GM21529 (cell line): ENCODE results near the gene HSPH1.
"Not testable (repeated sequence)": the region's sequence is repeated elsewhere in the genome, so short reads cannot be mapped to it uniquely, and the experiment has no call there.

Experiments
- ATAC-seq: cut with Tn5 transposase; IDR thresholded peaks from one replicate; pipeline ENCODE4 v1.9.1; 2021; ENCODE audit not compliant: unreplicated experiment

The HSPH1 gene

DNA sequence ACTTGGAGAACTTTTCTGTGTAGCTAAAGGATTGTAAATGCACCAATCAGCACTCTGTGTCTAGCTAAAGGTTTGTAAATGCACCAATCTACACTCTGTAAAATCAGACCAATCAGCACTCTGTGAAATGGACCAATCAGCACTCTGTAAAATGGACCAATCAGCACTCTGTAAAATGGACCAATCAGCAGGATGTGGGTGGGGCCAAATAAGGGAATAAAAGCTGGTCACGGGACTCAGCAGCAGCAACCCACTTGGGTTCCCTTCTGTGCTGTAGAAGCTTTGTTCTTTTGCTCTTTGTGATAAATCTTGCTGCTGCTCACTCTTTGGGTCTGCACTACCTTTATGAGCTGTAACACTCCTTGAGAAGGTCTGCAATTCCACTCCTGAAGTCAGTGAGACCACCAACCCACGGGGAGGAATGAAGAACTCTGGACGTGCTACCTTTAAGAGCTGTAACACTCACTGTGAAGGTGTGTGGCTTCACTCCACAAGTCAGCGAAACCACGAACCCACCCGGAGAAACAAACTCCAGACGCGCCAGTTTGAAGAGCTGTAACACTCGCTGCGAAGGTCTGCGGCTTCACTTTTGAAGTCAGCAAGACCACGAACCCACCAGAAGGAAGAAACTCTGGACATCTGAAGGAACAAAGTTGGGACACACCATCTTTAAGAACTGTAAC, 16.2 kb upstream of the HSPH1 start:
- ATAC-seq: not testable (repeated sequence)

DNA sequence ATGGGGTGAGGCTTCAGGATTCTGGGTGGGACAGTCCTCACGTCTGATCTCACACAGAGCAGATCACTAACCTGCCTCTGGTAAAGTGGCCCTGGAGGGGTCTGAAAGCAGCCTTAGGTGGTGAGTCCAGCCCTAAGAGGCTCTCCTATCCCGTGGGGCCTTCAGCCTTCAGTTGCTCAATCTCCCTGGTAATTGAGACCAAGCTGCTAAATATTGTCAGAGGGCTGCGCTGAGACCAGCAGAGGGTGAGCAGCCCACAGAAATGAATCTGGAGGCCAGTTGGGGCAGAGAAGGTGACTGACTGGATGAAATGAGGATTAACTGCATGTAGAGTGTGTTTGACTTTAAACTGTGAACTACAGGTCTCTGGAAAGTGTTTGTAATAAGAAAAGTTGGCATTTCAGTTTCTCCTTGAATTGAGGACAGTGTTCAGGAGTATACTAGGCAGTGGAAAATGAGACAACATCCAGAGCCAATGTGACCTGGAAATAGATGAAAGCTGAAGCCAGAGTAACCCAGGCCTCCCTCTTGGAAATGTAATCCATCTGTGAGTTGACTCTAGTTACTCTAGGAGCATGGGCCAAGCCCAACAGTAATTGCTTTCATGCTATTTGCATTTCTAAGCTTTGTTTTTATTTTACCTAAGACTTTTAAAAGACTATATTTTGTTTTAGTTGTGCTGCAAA, 14.3 kb upstream of the HSPH1 start:
- no peak for ATAC-seq

DNA sequence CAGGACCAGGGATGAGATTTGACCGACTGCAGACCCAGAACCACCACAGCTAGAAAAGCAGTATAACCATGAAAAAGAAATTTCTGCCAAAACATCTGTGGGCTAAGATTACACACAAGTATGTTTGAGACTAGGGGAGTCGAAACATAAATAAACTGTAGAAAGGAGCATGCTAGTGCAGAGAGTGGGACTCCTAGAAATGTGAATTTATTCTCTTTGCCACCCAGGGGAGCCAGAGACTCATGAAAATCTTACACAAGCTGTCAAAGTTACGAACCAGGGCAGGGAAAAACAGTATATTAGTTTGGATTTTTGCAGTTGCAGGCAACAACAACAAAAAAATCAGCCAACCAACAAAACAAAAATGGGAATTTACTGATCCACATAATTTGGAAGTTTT, 12.3 kb upstream of the HSPH1 start:
- no peak for ATAC-seq

DNA sequence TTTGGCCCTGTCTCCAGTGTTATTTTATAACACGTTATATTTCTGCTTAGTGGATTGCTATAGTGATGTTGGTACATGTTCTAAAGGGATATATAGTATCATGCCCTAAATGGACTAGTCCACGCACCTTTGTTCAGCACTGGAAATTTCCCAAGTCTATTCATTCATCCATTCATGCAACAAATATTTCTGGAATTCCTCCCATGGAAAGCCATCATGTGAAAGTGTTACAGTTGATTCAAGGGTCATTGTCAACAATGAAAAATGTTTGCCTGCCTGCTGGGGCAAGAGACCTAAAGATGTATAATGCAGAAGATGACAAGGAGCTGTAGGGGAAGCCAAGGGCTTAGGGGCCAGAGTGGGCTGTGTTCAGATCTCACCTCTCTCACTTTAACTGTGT, 10.8 kb upstream of the HSPH1 start:
- no peak for ATAC-seq

DNA sequence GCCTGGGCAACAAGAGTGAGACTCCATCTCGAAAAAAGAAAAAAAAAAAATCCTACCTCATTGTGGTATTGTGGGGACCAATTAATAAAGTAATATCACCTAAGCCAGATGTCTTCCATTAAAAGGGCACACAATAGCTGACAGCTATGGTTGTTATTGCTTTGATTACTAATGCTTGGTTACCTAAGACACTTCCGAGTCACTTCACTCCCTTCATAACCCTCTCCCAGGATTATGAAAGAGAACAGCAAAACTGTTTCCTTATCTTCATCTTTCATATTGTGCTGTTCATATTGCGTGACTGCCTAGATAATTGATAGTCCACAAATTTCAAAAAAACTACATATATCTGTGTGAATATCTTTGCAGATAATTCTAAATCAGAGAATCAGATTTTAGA, 10.3 kb upstream of the HSPH1 start:
- ATAC-seq: no peak

DNA sequence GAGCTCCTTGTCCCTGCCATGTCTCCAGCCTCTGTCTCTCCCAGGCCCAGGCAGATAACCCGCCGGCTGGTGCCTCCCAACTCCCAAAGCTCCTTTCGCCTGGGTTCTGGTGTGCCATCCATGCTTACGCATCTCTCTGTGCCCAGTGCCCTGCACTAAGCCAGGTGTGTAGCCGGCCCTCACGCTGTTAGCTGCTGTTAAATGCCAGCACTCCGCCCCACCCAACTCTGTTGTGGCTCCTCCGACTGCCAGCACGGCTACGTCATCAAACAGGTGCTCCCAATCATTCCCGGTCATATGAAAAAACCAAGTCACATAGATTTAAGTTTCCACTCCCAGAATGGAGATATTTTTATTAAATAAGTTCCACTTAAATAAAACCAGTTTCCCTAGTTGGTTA, 7.0 kb upstream of the HSPH1 start:
- ATAC-seq: no peak

DNA sequence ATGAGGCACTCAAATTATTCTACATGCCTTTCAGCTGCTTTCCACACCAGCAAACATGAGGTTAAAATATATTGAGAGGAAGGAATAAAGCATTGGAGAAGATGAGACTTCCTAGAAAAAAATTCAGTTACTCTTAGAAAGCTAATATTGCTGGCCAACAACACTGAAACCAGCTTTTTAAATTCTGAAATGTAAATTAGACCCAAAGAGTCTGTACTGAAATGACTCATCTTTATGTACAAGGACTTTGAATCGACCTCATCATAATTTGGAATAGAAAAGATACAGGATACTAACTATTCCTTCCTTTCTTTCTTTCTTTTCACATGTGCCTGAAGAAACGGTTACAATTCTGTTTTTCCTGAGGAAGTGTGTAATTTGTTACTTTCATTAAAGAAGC, 6.5 kb upstream of the HSPH1 start:
- peak; percentile 66 for ATAC-seq

DNA sequence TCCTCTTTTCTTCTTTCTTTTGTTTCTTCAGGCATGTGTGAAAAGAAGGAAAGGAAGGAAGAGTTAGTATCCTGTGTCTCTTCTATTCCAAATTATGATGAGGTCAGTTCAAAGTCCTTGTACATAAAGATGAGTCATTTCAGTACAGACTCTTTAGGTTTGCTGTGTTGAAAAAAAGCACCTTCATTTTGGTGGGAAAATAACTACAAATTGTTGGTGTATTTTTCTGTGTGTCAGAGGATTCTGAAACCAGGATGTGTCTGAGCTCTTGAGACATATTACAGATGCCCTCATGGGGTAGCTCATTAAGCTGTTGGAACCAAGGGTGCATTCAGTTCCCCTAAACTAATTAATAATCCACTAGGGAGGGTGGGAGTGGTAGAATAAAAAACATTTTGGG, 5.8 kb upstream of the HSPH1 start:
- ATAC-seq: peak; percentile 32

DNA sequence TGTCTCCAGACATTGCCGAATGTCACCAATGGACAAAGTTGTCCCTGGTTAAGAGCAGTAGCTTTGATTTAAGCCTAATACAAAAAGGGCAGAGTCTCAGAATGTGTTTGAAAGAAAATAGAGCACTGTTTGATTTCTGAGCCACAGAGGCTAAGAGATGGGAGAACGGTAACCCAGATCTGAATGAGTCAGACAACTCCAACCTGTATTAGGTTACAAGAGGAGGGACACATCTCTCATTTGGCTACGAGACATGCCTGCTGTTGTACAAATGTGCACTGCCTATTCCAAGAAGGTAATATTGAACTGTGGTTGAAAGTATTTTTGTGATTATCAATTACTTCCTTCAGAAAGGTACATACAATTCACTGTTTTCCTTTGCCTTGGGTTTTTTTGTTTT, 4.9 kb upstream of the HSPH1 start:
- ATAC-seq: no peak

DNA sequence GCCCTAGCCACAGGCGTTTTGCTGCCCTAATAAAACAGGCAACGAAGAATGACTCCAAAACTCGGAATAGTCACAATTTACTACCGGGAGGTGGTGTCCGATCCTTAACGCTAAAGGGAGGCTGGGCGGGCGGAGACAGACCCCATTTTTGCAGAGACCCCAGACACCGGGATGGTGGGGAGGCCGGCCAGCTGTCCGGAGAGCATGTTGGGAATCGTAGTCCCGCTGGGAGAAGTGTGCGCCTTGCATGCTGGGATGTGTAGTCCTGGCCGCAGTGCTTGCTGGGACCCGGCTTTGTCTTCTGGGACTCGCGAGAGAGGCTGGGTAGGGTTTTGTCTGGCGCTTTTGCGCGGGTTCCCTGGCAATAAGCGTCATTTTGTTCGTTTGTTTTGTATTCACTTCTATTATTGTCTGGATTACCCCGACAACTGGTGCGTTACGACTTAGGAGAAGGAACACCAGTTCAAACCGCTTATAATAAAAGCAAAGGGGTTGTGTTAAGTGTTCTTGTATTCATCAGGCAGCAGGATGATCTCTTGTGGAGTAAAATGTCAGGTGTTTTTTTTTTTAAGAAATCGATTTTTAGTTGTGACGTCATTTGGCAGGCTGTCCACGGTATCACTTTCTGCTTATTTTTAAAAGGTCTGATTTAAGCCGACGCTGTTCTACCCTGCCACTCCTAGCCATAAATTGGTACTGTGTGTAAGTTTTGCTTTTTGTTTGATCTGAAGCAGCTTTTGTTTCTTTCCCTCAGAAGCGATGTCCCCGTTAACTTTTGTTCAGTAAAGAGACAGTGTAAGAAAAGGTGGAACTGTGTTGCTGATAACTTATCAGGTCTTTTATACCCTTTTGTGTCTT, 676 bp upstream of the HSPH1 start:
- ATAC-seq: peak; percentile 80

DNA sequence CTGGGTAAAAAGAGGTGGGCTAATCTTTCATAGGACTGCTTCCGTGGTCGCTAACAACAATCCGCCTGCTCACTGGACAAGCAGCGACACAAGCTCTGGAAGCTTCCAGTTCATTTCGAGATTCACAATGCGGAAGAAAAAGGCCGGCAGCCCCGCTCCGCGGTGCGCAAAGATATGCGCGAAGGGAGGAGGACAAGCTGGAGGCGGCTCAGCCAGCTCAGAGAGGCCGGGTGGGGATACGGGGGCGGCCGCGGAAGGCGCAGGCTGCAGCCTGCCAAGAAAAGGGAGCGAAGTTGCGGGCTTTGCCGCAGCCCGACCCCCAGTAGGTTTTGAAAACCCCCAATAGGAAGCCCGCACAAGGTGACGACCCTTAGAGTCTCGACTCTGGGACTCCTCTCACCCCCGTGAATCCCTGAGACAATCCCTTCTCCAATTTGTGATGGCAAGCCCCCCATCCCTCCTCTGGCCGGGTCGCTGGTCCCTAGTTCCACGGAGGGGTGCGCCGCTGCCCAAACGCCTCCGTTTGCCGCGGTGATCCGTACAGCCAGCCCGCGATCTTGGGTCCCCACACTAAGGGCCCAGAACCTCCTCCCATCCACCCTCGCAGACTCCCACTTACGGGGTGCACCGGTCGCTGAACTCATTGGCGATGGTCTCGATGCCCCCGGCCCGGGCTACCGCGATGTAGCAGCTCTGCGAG, 697 bp downstream of the HSPH1 start:
- peak; percentile 30 for ATAC-seq

DNA sequence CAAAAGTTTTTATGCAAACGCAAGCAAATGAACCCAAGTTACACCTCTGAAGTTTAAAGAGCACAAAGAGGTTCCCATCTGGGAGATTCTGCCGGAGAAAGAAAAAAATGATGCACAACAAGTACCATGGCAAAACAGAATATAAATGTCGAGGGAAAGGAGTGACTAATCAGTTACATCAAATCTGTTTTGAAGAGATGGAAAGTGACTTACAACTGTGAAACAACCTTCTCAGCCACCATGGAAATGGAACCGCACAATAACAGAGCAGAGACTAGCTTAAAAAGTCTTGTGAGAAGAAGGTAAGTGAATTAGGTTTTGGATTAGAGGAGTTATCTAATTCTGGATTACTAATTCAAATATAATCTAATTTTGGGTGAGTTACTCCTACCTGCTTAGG, 2.4 kb downstream of the HSPH1 start:
- ATAC-seq: no peak

DNA sequence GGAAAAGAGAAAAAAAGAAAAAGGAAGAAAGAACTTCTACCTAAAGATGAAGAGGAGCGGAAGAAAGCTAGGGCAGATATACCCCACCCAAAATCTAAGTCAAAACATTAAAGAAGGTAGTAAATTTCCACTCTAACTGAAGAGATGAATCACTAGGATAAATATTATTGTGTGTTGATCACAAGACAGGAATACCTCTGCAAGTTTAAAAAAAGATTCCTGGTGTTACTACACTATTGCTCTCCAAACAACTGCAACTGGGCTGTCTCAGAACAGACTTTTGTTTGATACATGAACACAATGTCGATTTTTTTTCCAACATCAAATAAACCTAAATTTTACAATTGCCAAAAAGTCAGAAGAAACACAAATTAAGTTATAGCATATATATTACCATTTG, 6.8 kb downstream of the HSPH1 start:
- ATAC-seq: no peak

DNA sequence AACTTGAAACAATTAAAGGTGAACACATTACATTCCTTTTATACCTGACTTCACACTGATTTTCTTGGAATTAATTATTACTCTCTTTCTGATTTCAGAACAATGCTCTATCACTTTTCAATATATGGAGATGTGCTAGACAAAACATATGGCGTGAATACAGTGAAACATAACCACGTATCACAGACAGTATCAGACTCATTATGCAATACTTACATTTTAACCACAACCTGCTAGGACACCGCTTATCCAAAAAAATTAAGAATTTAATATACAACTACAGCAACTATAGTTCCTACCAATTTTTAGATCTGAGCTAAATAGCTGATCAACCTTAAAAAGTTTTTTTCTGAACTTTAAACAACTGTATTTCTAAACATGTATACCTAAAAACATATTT, 9.9 kb downstream of the HSPH1 start:
- ATAC-seq: no peak

DNA sequence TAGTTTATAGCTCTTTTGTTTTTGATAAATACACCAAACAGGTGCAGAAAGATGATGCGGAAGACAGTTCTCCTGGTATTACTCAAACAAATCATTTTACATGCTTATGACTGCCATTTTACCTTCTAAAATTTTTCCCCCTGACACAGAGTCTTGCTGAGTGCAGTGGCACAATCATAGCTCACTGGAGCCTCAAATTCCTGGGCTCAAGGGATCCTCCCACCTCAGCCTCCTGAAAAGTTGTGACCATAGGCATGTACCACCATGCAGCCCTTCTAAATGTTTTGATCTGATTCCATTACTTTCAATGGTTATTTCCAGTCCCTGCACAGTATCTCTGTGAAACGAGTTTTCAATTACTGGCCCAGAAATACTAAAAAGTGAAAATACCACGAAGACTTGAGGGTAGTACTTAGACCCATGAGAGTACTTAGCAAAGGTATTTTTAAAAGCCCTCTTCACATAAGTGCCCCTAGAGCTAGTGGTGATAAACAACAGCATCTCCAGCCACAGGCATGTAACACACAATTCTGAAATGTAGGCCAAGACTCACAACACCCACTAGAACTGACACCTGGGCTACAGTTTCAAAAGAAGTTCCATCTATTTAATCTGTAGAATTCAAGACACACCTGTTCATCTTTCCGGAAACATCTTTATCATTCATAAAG, 11.3 kb downstream of the HSPH1 start:
- ATAC-seq: no peak

DNA sequence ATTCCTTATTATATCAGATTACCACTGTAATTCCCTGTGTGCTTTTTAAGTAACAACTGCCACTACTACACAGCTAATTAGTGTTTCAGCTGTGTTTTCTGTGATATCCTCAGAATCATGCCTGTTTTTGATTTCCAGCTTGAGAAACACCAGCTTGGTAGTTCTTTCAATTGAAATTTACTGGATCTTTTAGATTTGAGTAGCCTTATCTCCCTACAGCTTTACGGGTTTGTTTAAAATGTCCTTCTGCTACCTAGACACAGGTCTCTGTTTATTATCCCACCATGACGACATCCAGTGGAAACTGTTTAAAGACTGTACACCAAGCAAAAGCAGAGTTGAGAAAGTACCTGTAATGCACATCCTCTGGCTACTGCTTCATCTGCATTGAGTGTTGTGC, 12.1 kb downstream of the HSPH1 start:
- no peak for ATAC-seq

DNA sequence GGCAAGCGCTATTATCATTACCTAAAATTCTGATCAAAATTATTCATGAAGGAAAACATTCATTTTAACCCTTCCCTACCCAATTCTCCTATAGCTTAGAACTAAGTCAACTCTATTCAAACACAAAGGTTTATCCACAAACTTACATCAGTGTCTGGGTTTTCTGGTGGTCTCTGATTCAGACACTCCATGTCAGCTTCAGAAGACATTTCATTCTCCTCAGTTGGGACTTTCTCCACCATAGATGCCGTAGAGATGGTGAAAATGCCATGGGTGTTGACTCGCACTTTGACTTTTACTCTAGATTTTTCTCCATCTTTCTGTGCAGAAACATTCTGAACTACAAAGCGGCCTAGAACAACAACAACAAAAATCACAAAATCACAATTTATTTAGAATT, 16.3 kb downstream of the HSPH1 start:
- no peak for ATAC-seq

DNA sequence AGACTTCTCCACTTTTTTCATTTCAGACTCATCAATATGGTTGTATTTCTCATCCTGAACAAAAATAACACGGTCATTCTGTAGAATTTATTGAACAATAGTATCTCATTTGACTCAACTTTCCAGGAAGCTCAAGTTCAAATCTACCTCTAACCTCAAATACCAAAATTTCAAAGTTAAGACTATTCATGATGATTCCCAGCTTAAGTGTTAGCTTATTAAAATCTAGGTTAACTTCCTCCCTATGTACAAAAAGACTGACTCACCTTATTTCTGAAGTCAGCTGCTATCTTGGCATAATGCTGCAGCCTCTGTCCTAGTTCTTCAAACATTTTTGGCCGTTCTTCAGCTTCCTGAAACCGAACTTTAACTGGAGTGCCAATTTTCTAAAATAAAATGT, 23.2 kb downstream of the HSPH1 start:
- no peak for ATAC-seq

DNA sequence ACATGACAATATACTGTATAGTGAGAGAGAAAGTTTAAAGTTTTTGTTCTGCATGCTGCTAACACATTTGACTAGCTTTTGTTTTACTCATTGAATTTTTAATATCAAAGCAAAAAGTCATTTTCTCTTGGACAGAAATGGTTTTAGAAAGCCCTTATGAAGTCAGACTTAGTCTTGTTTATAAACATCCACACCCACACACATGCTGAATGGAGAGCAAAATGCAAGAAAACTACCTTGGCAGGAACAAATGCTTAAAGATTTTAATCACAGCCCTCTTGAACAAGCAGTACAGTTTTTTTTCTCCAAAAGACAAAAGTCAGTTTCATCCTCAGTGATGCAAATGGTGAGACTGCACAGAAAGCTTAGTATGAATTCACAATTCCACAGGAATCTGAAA, 25.0 kb downstream of the HSPH1 start:
- no peak for ATAC-seq

DNA sequence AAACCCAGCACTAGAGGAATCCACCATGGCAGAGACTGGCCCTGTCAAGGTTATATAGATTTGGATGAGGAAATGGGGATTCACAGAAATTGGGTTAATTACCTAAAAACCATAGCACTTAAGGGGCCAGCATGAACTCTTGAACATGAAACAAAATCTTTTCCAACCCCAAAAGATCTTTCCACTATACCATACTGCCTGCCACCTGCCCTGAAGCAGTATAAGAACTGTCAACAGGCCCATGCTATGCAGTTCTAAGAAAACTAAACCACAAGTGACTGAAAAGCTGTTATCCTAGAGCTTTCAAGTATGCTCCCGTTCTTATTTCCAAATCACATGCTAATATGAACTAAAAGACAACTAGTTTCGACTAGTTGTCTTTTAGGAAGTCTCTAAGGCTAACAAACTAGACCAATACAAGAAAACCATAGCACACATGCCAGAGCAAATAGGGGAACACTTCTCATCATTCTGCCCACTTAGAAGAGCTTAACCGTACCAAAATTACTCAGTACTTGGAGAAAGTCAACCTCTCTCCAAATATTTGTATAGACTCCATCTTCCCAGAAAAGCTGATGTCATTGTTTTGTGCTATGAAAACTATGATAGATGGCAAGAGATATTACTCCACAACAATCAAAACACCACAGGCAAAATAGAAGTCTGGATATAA, 27.5 kb downstream of the HSPH1 start:
- ATAC-seq: no peak
